Glomerular endothelial cell (primary cell): Measurements from ENCODE around the gene MSL1. TPM values are rescaled to one million over a fixed set of nuclear protein-coding genes. Genes with fewer than 3 reads are reported as not detected.

Source experiments
- DNase-seq: peaks from one replicate; pipeline ENCODE4 v3.0.0-alpha.2; 2011; ENCODE audit warnings: low read depth, low spot score; ENCODE audit errors: extremely low read depth
- total RNA-seq: library from RNA; depleted of rRNA; stranded (reverse); fragments of >200 nt; gene quantifications from 2 replicates; pipeline ENCODE4 v1.2.3, GENCODE V29; 2015

The MSL1 gene
- total RNA-seq, 1 donor from 2014 or later, result 84.1 TPM

- no peak for DNase-seq
Measured at GRCh38 chr17:40103688-40104087, 18.1 kb upstream of the MSL1 start.

- no peak for DNase-seq
Measured at GRCh38 chr17:40104594-40105486, 16.9 kb upstream of the MSL1 start.

- DNase-seq, result no peak
Measured at GRCh38 chr17:40105861-40106759, 15.7 kb upstream of the MSL1 start.

- DNase-seq, result no peak
Measured at GRCh38 chr17:40106760-40107521, 14.8 kb upstream of the MSL1 start.

GRCh38 chr17:40107522-40108174 is 14.1 kb upstream of the MSL1 start:
- DNase-seq, result no peak

- no peak for DNase-seq
Measured at GRCh38 chr17:40108970-40109824, 12.6 kb upstream of the MSL1 start.

- no peak for DNase-seq
Measured at GRCh38 chr17:40110026-40110845, 11.5 kb upstream of the MSL1 start.

GRCh38 chr17:40111221-40112128 is 10.3 kb upstream of the MSL1 start:
- DNase-seq, result peak; percentile 90

GRCh38 chr17:40112191-40112711 is 9.5 kb upstream of the MSL1 start:
- DNase-seq, result no peak

GRCh38 chr17:40112718-40113109 is 9.1 kb upstream of the MSL1 start:
- DNase-seq, result no peak

GRCh38 chr17:40113110-40113906 is 8.5 kb upstream of the MSL1 start:
- DNase-seq, result no peak

GRCh38 chr17:40113907-40114245 is 7.9 kb upstream of the MSL1 start:
- no peak for DNase-seq

GRCh38 chr17:40115101-40115436 is 6.7 kb upstream of the MSL1 start:
- no peak for DNase-seq

- DNase-seq, result no peak
Measured at GRCh38 chr17:40122136-40122998, 596 bp downstream of the MSL1 start.

GRCh38 chr17:40122999-40123810 is 1.4 kb downstream of the MSL1 start:
- DNase-seq, result no peak
